GM21447 (cell line): ENCODE measurements around the gene CARD9.
A peak's percentile ranks its signal among the peaks of the same experiment; 100 is the strongest.

Experiments
- ATAC-seq: cut with Tn5 transposase; IDR thresholded peaks from one replicate; pipeline ENCODE4 v1.9.1; 2021; ENCODE audit not compliant: unreplicated experiment

CARD9 gene

DNA sequence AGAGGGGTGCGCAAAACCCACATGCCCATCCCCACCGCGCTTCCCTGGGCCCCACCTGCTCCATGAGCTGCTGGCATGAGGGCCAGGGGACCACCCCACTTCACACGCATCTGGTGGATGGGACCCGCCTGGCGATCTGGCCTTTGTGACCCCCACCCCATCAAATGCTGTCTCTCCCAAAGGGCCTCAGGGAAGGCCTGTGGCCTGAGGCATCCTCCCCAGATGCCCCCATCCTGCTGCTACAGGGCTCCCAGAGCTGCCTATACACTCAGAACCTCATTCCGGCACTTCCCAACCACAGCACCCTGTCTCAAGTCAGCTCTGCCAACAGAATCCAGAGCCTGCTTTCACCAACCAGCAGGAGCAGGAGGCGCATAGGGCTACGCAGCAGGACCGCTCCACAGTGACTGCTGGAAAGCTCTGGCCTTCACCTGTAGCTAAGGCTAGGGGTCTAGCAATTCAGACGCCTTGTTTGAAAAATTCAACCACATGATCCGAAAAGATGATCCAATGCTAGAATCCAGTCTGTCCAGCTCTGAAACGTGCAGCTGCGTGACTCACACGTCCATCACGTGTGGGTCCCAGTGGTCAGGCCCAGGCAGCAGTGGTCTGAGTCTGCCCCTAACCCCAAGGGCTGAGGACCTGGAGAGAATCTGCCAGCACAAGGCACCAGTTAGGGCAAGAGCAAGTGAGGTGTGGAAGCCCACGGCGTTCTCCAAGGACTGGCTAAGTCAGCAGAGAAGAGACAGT, 27.9 kb upstream of the CARD9 start:
- ATAC-seq = no peak

GRCh38 chr9:136400038-136400834, 26.8 kb upstream of the CARD9 start, which contains the start of gene SNAPC4:
Gene SNAPC4, minus strand, starts transcription at chr9:136400170. Its CDS starts 1,742 bp downstream, at chr9:136398428.
- ATAC-seq = peak; percentile 57

GRCh38 chr9:136399176-136400037, 25.9 kb upstream of the CARD9 start:
- ATAC-seq = peak; percentile 27

GRCh38 chr9:136398286-136398685, 24.8 kb upstream of the CARD9 start:
- no peak for ATAC-seq

DNA sequence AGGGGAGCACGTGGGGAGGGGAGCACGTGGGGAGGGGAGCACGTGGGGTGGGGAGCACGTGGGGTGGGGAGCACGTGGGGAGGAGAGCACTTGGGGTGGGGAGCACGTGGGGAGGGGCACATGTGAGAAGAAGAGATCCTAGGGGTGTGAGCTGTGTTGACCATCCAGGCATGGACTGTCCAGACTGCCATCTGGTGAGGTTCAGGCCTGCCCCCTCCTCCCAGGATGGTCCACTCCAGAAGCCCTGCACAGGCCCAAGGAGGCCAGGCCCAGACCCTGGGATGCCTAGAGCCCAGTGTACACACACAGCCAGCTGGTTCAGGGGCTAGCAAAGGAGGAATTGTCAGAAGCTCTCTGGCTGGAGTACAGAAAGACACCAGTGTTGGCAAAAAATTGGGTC, 24.2 kb upstream of the CARD9 start:
- ATAC-seq = no peak

DNA sequence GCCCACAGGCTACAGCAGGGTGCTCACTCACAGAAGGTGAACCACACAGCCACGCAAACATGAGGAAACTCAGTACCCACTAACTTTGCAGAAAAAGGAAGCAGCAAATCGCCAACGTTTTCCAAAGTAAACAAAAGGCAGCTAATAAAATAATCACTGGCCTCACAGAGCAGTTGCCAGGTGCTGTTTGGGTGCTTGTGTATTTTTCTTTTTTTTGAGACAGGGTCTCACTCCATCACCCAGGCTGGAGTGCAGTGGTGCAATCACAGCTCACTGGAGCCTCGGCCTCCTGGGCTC, 22.7 kb upstream of the CARD9 start:
- no peak for ATAC-seq

DNA sequence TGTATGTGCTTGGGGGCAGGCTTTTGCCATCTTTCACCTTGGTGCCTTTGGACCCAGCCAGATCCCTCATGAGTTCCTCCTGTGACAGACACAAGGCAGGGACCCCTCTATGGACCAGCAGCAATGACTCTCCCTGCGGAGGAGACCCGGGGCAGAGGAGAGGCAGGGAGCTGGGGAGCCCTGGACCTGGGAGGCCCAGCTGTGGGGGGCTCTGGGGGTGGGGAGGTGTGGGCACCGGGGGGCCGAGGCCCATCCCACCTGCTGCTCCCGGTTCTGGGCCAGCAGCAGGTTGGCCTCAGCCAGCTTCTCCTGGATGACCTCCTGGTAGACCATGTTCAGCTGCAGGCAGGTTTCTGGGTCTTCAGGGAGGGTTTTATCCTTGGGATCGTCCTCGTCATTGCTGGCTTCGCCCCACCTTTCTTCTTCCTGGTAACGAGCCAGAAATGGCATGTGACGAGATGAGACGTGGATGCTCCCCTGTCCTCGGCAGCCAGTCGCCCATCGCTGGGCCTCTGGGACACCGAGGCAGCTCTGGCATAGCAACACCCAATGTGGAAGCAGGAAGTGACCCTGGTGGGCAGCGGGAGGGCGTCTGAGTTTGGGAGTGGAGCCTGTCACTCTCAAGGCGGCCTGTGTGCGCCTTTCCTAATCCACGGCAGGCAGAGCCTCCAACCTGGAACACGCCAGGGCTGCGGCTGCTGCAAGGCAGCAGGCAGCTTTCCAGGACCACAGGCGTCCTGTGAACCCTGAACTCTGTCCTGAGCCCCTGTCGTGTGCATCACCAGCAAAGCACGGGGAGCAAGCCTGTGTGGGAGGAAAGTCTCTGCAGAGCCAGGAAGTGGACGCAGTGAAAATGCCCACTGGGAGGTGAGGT, 22.1 kb upstream of the CARD9 start:
- no peak for ATAC-seq

DNA sequence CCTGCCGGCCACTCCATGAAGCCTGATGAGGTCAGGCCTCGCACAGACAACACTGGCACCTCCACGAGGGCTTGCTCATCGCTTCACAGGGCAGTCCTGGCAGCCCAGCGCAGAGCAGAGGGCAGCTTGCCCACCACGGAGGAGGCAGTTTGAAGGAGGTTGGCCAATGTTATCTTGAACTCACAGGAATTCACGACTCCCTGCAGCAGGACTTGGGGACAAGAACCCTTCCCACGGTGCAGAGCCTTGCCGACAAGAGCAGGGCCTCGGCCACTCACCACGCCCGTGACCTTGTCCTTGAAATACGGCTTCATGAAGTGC, 21.5 kb upstream of the CARD9 start:
- ATAC-seq = no peak

- ATAC-seq = no peak
Measured at GRCh38 chr9:136394312-136395019, 21.0 kb upstream of the CARD9 start.

DNA sequence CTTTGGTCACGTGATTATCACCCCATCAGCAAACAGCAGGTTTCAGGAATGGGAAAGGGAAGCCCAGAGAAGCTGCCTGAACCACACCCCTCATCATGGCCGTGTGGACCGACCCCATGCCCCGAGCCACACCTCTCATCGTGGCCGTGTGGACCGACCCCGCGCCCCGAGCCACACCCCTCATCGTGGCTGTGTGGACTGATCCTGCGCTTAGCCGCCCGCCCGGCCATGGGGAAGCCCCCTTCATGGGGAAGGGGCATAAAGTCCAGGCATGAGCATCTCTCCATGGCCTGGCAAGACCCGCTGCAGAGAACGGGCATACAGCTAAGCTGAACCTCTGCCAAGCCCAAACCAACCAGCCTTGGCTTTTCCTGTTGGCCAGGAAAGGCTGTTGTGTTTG, 20.1 kb upstream of the CARD9 start:
- ATAC-seq = no peak

GRCh38 chr9:136392538-136393449, 19.3 kb upstream of the CARD9 start:
- ATAC-seq = no peak

DNA sequence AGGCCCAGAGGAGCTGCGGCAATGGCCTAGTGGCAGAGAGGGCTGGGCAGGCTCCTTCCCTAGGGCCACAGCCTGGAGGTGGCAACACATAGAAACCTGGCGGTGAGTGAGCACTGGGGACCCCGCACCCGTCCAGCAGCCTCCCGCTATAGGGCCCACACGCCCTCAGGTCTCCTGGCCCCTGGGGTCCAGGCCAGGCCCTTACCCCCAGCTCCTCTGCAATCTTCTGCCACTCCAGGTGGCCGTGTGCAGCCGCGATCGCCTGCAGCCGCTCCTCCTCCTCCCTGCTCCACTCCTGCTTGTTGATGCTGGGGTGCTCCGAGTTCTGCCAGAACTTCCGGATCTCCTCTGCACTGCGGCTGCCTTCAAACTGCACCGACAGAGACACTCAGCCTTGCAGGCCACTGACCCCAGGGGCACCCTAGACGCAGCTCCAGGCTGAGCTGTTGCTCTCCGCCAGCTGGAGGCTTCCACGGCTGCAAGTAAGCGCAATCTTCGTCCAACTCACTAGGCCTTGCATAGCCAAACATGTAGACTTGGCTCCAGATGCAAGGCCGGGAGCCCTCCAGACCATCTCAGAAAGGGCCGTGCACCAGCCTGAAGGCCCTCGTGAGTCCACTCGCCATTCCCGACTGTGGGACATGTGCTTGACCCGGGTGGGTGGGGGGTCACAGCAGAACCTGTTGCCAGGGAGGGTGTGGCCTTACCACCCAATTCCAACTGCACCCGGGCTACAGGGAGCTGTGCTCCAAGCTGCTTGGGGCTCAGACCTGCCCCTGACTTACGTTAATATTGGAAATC, 18.5 kb upstream of the CARD9 start:
- no peak for ATAC-seq

DNA sequence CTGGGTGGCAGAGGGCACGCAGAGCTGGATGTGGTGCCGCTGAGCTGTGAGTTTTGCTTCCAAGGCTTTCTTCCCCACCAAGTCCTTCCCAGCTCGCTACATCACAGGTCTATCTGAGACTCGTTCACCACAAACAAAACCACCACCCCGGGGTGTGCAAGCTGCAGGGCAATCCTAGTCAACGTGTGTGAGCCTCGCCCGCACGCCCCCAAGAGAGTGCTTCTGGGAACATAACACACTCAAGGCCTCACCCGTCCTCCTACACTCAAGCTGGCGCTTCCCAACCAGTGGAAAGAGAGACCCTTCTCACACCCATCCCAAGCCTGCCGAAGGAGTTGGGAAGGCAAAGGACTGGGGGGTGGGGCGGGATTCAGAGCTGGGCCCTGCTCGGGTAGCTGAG, 15.9 kb upstream of the CARD9 start:
- ATAC-seq = no peak

DNA sequence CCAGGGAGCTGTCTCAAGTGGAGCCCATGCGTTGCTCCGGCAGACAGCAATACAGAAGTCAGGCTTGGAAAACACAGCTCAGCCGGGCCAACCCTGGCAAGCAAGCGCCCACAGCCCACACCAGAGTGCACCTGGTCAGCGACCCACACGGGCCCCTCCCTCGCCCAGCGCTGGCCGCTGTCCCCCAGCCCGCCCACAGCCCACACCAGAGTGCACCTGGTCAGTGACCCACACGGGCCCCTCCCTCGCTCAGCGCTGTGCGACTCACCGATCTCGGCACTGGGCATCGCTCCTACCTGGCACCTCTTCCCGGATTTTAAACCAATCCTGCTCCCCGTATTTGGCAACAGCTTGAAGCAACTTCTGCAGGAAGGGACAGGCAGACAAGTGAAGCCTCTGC, 13.7 kb upstream of the CARD9 start:
- ATAC-seq = no peak

GRCh38 chr9:136386018-136386417, 12.5 kb upstream of the CARD9 start:
- ATAC-seq = no peak

- no peak for ATAC-seq
Measured at GRCh38 chr9:136385015-136385414, 11.5 kb upstream of the CARD9 start.

- no peak for ATAC-seq
Measured at GRCh38 chr9:136383436-136383835, 10.0 kb upstream of the CARD9 start.

DNA sequence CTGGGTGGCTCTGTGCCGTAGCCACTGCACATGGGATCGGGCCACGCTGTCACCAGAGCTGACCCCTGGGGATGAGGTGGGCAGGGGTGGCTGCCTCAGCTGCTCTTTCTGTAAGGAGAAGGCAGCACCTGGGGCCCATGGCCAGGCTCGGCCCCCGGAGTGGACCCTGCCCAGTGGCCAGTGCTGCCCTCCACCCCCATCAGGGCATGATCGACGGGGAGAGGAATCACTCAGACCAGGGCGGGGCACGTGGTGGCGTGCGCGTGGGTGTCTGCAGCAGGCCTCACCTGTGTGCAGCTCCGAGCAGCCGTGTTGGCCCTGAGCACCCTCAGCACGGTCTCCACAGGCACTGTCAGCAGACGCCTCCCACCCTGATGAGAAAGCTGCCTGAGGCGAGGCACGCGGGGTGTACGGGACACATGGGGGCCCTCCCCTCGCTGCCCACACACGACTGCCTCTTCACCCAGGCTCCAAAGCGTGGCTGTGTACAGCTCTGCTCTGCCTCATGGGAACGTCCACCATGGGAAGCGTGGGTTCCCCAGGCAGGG, 8.6 kb upstream of the CARD9 start:
- ATAC-seq = no peak
